Hematopoietic multipotent progenitor cell treated with erythropoietin and hydrocortisone succinate and interleukin-3 and kit ligand, for 15 days (in vitro differentiated cells): ENCODE measurements around the gene USP6NL.
"Not testable (repeated sequence)": the region's sequence is repeated elsewhere in the genome, so short reads cannot be mapped to it uniquely, and the experiment has no call there.

ENCODE experiments used
- DNase-seq: peaks from one replicate; pipeline ENCODE4 v3.0.0-alpha.2; 2015; ENCODE audit warnings: low spot score

USP6NL gene

GRCh38 chr10:11611248-11612020 lies at the start of gene USP6NL:
Gene USP6NL, minus strand, starts transcription at chr10:11611650. Its CDS starts 14,016 bp downstream, at chr10:11597634.
- peak; percentile 84 for DNase-seq

GRCh38 chr10:11658801-11659368 lies 47.4 kb upstream of the USP6NL start:
- DNase-seq: no peak

- no peak for DNase-seq
Measured at GRCh38 chr10:11655836-11656235, 44.4 kb upstream of the USP6NL start.

- DNase-seq: no peak
Measured at GRCh38 chr10:11654659-11655058, 43.2 kb upstream of the USP6NL start.

- no peak for DNase-seq
Measured at GRCh38 chr10:11653758-11654471, 42.5 kb upstream of the USP6NL start.

- DNase-seq: no peak
Measured at GRCh38 chr10:11647676-11648075, 36.2 kb upstream of the USP6NL start.

GRCh38 chr10:11646450-11646849 lies 35.0 kb upstream of the USP6NL start:
- DNase-seq: no peak

- no peak for DNase-seq
Measured at GRCh38 chr10:11643039-11643438, 31.6 kb upstream of the USP6NL start.

- no peak for DNase-seq
Measured at GRCh38 chr10:11642566-11642965, 31.1 kb upstream of the USP6NL start.

GRCh38 chr10:11639849-11640764 lies 28.7 kb upstream of the USP6NL start:
- no peak for DNase-seq

- DNase-seq: no peak
Measured at GRCh38 chr10:11639362-11639761, 27.9 kb upstream of the USP6NL start.

GRCh38 chr10:11638055-11638698 lies 26.7 kb upstream of the USP6NL start:
- DNase-seq: no peak

GRCh38 chr10:11636697-11637303 lies 25.4 kb upstream of the USP6NL start:
- DNase-seq: no peak

GRCh38 chr10:11631890-11632587 lies 20.6 kb upstream of the USP6NL start:
- DNase-seq: no peak

GRCh38 chr10:11631291-11631690 lies 19.8 kb upstream of the USP6NL start:
- DNase-seq: no peak

- no peak for DNase-seq
Measured at GRCh38 chr10:11629731-11630130, 18.3 kb upstream of the USP6NL start.

GRCh38 chr10:11627941-11628340 lies 16.5 kb upstream of the USP6NL start:
- not testable (repeated sequence) for DNase-seq

- DNase-seq: no peak
Measured at GRCh38 chr10:11626071-11626470, 14.6 kb upstream of the USP6NL start.

- no peak for DNase-seq
Measured at GRCh38 chr10:11625019-11625735, 13.7 kb upstream of the USP6NL start.

- no peak for DNase-seq
Measured at GRCh38 chr10:11617233-11617632, 5.8 kb upstream of the USP6NL start.
